PC-9 (cell line): ENCODE results near the gene HDAC7.

ENCODE experiments used
- EZH2 ChIP-seq: fragments of 200-600 bp; sonication (generic); IDR thresholded peaks from 2 replicates; pipeline ENCODE4 v1.8.0; 2017; ENCODE audit warnings: antibody characterized with exemption, low read depth
- TF ChIP-seq, protein P1 (sequence below): fragments of 200-600 bp; sonication (generic); conservative IDR thresholded peaks from 2 replicates; pipeline ENCODE4 v1.6.1; 2017; ENCODE audit warnings: mixed run types, antibody characterized with exemption, mild to moderate bottlenecking, moderate library complexity

DNA sequence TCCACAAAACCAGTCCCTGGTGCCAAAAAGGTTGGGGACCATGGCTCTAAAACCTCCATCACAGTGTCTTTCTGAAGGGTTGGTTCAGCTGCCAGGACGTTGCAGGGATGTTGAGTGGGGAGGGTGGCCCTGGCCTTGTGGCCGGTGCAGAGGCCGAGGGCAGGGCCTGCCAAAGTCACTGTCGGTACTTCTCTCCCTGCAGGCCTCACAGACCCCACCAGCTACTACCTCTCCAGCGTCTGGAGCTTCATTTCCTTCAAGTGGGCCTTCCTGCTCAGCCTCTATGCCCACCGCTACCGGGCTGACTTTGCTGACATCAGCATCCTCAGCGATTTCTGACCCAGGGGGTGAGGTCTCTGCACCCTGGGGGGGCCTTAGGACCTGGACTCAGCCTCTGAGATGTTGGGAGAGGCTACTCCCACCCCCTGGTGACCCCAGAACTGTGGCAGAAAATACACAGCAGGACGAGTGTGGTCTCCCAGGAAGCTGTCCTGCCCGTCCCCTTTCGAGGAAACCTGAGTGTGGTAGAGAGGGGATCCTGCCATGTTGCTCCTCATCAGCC, 39.7 kb downstream of the HDAC7 start:
- TF ChIP-seq, protein P1, sequence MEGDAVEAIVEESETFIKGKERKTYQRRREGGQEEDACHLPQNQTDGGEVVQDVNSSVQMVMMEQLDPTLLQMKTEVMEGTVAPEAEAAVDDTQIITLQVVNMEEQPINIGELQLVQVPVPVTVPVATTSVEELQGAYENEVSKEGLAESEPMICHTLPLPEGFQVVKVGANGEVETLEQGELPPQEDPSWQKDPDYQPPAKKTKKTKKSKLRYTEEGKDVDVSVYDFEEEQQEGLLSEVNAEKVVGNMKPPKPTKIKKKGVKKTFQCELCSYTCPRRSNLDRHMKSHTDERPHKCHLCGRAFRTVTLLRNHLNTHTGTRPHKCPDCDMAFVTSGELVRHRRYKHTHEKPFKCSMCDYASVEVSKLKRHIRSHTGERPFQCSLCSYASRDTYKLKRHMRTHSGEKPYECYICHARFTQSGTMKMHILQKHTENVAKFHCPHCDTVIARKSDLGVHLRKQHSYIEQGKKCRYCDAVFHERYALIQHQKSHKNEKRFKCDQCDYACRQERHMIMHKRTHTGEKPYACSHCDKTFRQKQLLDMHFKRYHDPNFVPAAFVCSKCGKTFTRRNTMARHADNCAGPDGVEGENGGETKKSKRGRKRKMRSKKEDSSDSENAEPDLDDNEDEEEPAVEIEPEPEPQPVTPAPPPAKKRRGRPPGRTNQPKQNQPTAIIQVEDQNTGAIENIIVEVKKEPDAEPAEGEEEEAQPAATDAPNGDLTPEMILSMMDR = no peak
- TF ChIP-seq EZH2 = no peak
